B cell (primary cell): ENCODE data around the gene MAB21L3. TPM values are rescaled to one million over a fixed set of nuclear protein-coding genes. Genes with fewer than 3 reads are reported as not detected.

ENCODE experiments used
- ATAC-seq: fragments of 200-7000 bp; cut with Tn5 transposase; one replicate; pipeline ENCODE4 v1.10.0; 2021; ENCODE audit warnings: low read depth, mild to moderate bottlenecking, moderate number of reproducible peaks, moderate library complexity
- CTCF ChIA-PET: fragments of 350-600 bp; sonication (Branson Sonifier 250); formaldehyde crosslinking; loops from one replicate; lab custom pipeline; 2021; ENCODE audit warnings: antibody characterized with exemption, inconsistent platforms; lab: Charles Lee
- POLR2A ChIA-PET: fragments of 350-600 bp; sonication (Branson Sonifier 250); formaldehyde crosslinking; loops from one replicate; lab custom pipeline; 2021; ENCODE audit warnings: antibody characterized with exemption; lab: Charles Lee
- DNase-seq: peaks from one replicate; pipeline ENCODE4 v3.0.0; 2013
- H2AFZ ChIP-seq: 2 replicates; pipeline ENCODE4 v1.6.1; 2012; ENCODE audit warnings: mild to moderate bottlenecking, low read depth, low read length; ENCODE audit not compliant: insufficient read depth, poor library complexity, severe bottlenecking
- H3K27ac ChIP-seq, 2 donors: 1 replicate in 1 of 2; 2 replicates in 1 of 2; pipeline ENCODE4 v1.5.1; 2012 to 2013; ENCODE audit warnings: low read length in 2 of 2, mild to moderate bottlenecking in 2 of 2, moderate library complexity in 1 of 2
- H3K27me3 ChIP-seq, 4 experiments: fragments of 200-600 bp in 1 of 4; sonication (generic) in 1 of 4; replicated peaks in 1 of 4; 1 replicate in 2 of 4; 2 replicates in 2 of 4; pipeline versions ENCODE4 v1.6.1 to v1.7.0; 2013 to 2016; ENCODE audit warnings: low read length in 3 of 4, mild to moderate bottlenecking in 2 of 4, mixed read lengths in 1 of 4, moderate library complexity in 1 of 4; ENCODE audit not compliant: insufficient read depth in 4 of 4, control insufficient read depth in 3 of 4; ENCODE audit errors: control extremely low read depth in 1 of 4
- H3K36me3 ChIP-seq, 2 experiments: replicated peaks in 1 of 2; 1 replicate in 1 of 2; 2 replicates in 1 of 2; pipeline versions ENCODE4 v1.6.1 to v1.7.1; 2013; ENCODE audit warnings: low read length in 1 of 2; ENCODE audit not compliant: insufficient read depth in 2 of 2, control insufficient read depth in 1 of 2; ENCODE audit errors: control extremely low read depth in 1 of 2, extremely low read depth in 1 of 2
- H3K4me1 ChIP-seq, 2 donors: fragments of 200-600 bp in 1 of 2; sonication (generic) in 1 of 2; 1 replicate in 1 of 2; 2 replicates in 1 of 2; pipeline versions ENCODE4 v1.5.1 to v1.6.1; 2013 to 2017; ENCODE audit warnings: low read length in 2 of 2; ENCODE audit not compliant: control insufficient read depth in 2 of 2, insufficient read depth in 2 of 2
- H3K4me2 ChIP-seq: replicated peaks from 2 replicates; pipeline ENCODE3; 2012; ENCODE audit warnings: mild to moderate bottlenecking, low read depth, low read length; ENCODE audit not compliant: poor library complexity, severe bottlenecking
- H3K4me3 ChIP-seq, 5 experiments: fragments of 200-600 bp in 1 of 5; sonication (generic) in 1 of 5; 1 replicate in 3 of 5; 2 replicates in 2 of 5; pipeline versions ENCODE4 v1.5.1 to v1.7.0; 2011 to 2016; ENCODE audit warnings: low read length in 4 of 5, mild to moderate bottlenecking in 4 of 5, low read depth in 2 of 5, control low read depth in 1 of 5, moderate library complexity in 1 of 5; ENCODE audit not compliant: insufficient read depth in 1 of 5; ENCODE audit errors: control extremely low read depth in 1 of 5, extremely low read depth in 1 of 5
- H3K79me2 ChIP-seq: fragments of 200-600 bp; sonication (generic); one replicate; pipeline ENCODE4 v1.6.0; 2016; ENCODE audit warnings: low read length; ENCODE audit not compliant: control insufficient read depth, insufficient read depth
- H3K9ac ChIP-seq: fragments of 200-600 bp; sonication (generic); 2 replicates; pipeline ENCODE4 v1.6.1; 2017; ENCODE audit warnings: mild to moderate bottlenecking, low read length, moderate library complexity
- H3K9me3 ChIP-seq, 3 donors: one replicate each; pipeline versions ENCODE4 v1.6.1 to v1.7.1; 2013; ENCODE audit warnings: low read length in 2 of 3; ENCODE audit not compliant: control insufficient read depth in 2 of 3, insufficient read depth in 1 of 3; ENCODE audit errors: control extremely low read depth in 1 of 3
- H4K20me1 ChIP-seq: 2 replicates; pipeline ENCODE4 v1.6.0; 2012; ENCODE audit warnings: mild to moderate bottlenecking, low read length; ENCODE audit not compliant: insufficient read depth, control insufficient read depth, poor library complexity, severe bottlenecking
- H3K27ac Mint-ChIP-seq: one replicate; pipeline ENCODE4 v1.8.0; 2021; ENCODE audit warnings: mixed read lengths
- H3K27me3 Mint-ChIP-seq: one replicate; pipeline ENCODE4 v1.8.0; 2021; ENCODE audit warnings: mixed read lengths
- H3K4me1 Mint-ChIP-seq: one replicate; pipeline ENCODE4 v1.8.0; 2021; ENCODE audit warnings: mixed read lengths
- H3K4me3 Mint-ChIP-seq: one replicate; pipeline ENCODE4 v1.8.0; 2021; ENCODE audit warnings: mixed read lengths
- H3K9me3 Mint-ChIP-seq: one replicate; pipeline ENCODE4 v1.8.0; 2022; ENCODE audit warnings: mixed read lengths; ENCODE audit not compliant: insufficient read depth
- CTCF ChIP-seq: fragments of 200-600 bp; IDR thresholded peaks from one replicate; pipeline ENCODE4 v1.8.0; 2022; ENCODE audit warnings: antibody characterized with exemption, mild to moderate bottlenecking
- EZH2 ChIP-seq: IDR thresholded peaks from 2 replicates; pipeline ENCODE4 v1.6.1; 2012; ENCODE audit warnings: borderline replicate concordance, low read depth, mild to moderate bottlenecking, moderate library complexity, low read length; ENCODE audit not compliant: insufficient read depth, poor library complexity, severe bottlenecking
- WGBS: methylation state at CpG from one replicate; pipeline ENCODE4 v1.1.5; 2013; ENCODE audit warnings: missing lambda C conversion rate; ENCODE audit not compliant: insufficient coverage; 5-methylcytosine and 5-hydroxymethylcytosine counted together
- intact Hi-C: fragments of 100-400 bp; cut with micrococcal nuclease; formaldehyde crosslinking; loops from one replicate; pipeline ENCODE4 v1.10.0; 2022
- polyA plus RNA-seq: library from polyadenylated mRNA; depleted of rRNA; stranded (reverse); fragments of >200 nt; gene quantifications from 2 replicates; pipeline ENCODE4 v1.2.3, GENCODE V29; 2012
- total RNA-seq, 2 donors: library from RNA; stranded (reverse); fragments of 120-200 nt in 1 of 2; gene quantifications; 1 replicate in 1 of 2; 2 replicates in 1 of 2; pipeline versions ENCODE4 v1.2.3 to v1.2.4, GENCODE V29; 2013 to 2022

The MAB21L3 gene
- total and polyA plus RNA-seq, 2 donors (not counting 1 experiment from before 2014, with no cell fraction given), result not detected

GRCh38 chr1:116112388-116113140 lies 1.4 kb downstream of the MAB21L3 start:
- Mint-ChIP-seq H3K27me3 (peaks cover 20% of the 10 kb centered on the region), H3K9me3 (no peaks in the 10 kb centered on the region), H3K4me1 (no peaks in the 10 kb centered on the region), H3K27ac (no peak overlapping the region), H3K4me3 (no peak overlapping the region)
- H3K79me2 ChIP-seq, result no peaks in the 10 kb centered on the region
- ChIA-PET CTCF (no interaction called here), POLR2A (no interaction called here)
- no peak overlapping the region for H3K27ac ChIP-seq
- no peaks in the 10 kb centered on the region for H3K36me3 ChIP-seq
- no peak for ATAC-seq
- H3K9ac ChIP-seq, result no peak overlapping the region
- no peaks in the 10 kb centered on the region for H4K20me1 ChIP-seq
- H3K9me3 ChIP-seq, result no peaks in the 10 kb centered on the region
- no peak overlapping the region for H3K4me3 ChIP-seq
- H3K27me3 ChIP-seq, result peaks cover 0 to 11% (median 2%) of the 10 kb centered on the region in 4 experiments
- TF ChIP-seq CTCF (no peak), EZH2 (no peak)
- intact Hi-C loops, result no loop called here
- WGBS, result 100% methylated on average over 1 of the region's 4 CpGs
- no peak for DNase-seq
- H2AFZ ChIP-seq, result no peak overlapping the region
- no peaks in the 10 kb centered on the region for H3K4me1 ChIP-seq
- no peak overlapping the region for H3K4me2 ChIP-seq

- Mint-ChIP-seq H3K9me3 (no peaks in the 10 kb centered on the region), H3K27me3 (peaks cover 18% of the 10 kb centered on the region), H3K4me1 (no peaks in the 10 kb centered on the region), H3K4me3 (no peak overlapping the region), H3K27ac (no peak overlapping the region)
- H3K79me2 ChIP-seq, result no peaks in the 10 kb centered on the region
- no peak for ATAC-seq
- peaks cover 0 to 11% (median 2%) of the 10 kb centered on the region in 4 experiments for H3K27me3 ChIP-seq
- WGBS, result 73% methylated on average over 4 of the region's 7 CpGs
- no peaks in the 10 kb centered on the region for H3K36me3 ChIP-seq
- no peaks in the 10 kb centered on the region for H3K9me3 ChIP-seq
- DNase-seq, result no peak
- no peak overlapping the region for H2AFZ ChIP-seq
- H3K9ac ChIP-seq, result no peak overlapping the region
- H3K4me3 ChIP-seq, result no peak overlapping the region
- no peak overlapping the region for H3K4me2 ChIP-seq
- no peaks in the 10 kb centered on the region for H3K4me1 ChIP-seq
- no peak for TF ChIP-seq CTCF
- no peak for TF ChIP-seq EZH2
- ChIA-PET POLR2A (no interaction called here), CTCF (no interaction called here)
- intact Hi-C loops, result no loop called here
- no peaks in the 10 kb centered on the region for H4K20me1 ChIP-seq
- no peak overlapping the region for H3K27ac ChIP-seq
Observed at GRCh38 chr1:116113615-116114014, 2.4 kb downstream of the MAB21L3 start.
